Adrenal gland (tissue), 5 donors: Measurements from ENCODE around the gene MVB12B.

Experiments
- CTCF ChIP-seq, 6 experiments: fragments of 450-650 bp in 4 of 6; fragments of 200-600 bp in 2 of 6; sonication (generic) in 1 of 6; IDR thresholded peaks; 1 replicate in 5 of 6; 2 replicates in 1 of 6; pipeline versions ENCODE4 v1.5.1 to v1.8.0; 2016 to 2021; ENCODE audit warnings: antibody characterized with exemption in 6 of 6, mild to moderate bottlenecking in 2 of 6, moderate library complexity in 1 of 6
- POLR2A ChIP-seq, 2 donors: fragments of 450-650 bp; IDR thresholded peaks; one replicate each; pipeline ENCODE4 v1.6.1; 2017; ENCODE audit warnings: antibody characterized with exemption in 2 of 2, mild to moderate bottlenecking in 2 of 2, moderate library complexity in 1 of 2
- donor health status: DM: no; HTN: no; CAD: no.

- TF ChIP-seq CTCF (IDR thresholded peaks at IDR 0.05) (no peak), POLR2A (IDR thresholded peaks at IDR 0.05) (no peak)
These were observed 75.0 kb downstream of the MVB12B start for GRCh38 chr9:126401581-126401980.
